ENCODE measurements around the gene LLGL1. TPM values are rescaled to one million over a fixed set of nuclear protein-coding genes. Genes with fewer than 3 reads are reported as not detected.
"Not testable (repeated sequence)": the region's sequence is repeated elsewhere in the genome, so short reads cannot be mapped to it uniquely, and the experiment has no call there.

Gene LLGL1
- total RNA-seq, 1 donor from 2014 or later, result 7.9 TPM

DNA sequence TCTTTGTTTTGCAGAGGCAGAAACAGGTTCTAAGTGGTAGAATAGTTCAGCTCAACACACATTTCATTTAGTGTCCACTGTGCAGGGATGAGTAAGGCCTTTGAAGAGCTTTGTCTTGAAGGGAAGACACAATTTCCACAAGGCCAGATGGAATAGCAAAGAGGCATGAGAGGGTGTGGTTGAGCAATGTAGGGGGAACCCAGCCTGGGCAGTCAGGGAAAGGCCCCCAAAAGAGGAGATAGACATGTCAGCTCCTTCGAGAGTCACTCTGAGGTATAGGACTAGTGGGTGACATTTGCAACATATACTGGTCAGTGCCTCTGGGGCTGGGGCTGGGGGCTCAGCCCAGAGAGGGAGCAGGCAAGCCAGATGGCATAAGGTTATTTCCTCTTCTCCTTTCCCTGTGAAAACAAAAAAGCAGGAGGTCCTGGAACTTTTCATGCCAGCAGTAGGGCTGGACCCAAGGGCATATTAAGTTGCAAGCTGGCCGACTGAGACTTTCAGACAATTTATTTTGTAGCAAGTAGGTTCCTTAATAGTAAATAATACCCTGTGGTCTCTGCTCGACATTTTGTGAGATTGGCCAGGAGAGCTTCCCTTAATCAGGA, 34.7 kb upstream of the LLGL1 start:
- ATAC-seq (ENCODE audit: poor library complexity), result no peak
- intact Hi-C loops (cut with DNase I), result loop anchor here (10.0 kb wide), 1 partner anchor 46 kb away; no protein-coding TSS in a partner anchor

DNA sequence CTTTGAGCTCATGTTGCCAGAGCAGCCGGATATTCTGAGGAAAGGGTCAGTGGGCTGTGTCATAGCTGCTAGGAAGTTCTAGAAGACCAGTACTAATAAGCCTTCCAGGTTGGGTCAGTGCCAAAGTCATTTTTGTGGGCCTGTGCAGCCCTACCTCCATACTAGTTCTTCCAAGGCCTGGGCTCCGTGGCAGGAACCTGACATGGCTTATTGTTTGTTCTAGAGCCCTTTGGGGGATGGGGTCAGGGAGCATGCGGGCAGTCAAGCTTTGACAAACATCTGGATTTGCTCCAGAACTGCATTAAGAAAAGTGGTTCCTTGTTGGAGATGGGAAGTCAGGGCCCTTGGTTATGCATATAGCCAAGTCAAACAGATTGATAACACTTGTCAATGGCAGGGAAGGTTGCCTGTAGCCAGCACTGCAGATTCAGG, 34.2 kb upstream of the LLGL1 start:
- peak; percentile 11 for ATAC-seq (ENCODE audit: poor library complexity)
- peak; percentile 51 for DNase-seq
- intact Hi-C loops (cut with DNase I), result loop anchor here (10.0 kb wide), 1 partner anchor 46 kb away; no protein-coding TSS in a partner anchor

More for the DNA sequence above, 34.7 kb upstream of the LLGL1 start:
- DNase-seq, result no peak

DNA sequence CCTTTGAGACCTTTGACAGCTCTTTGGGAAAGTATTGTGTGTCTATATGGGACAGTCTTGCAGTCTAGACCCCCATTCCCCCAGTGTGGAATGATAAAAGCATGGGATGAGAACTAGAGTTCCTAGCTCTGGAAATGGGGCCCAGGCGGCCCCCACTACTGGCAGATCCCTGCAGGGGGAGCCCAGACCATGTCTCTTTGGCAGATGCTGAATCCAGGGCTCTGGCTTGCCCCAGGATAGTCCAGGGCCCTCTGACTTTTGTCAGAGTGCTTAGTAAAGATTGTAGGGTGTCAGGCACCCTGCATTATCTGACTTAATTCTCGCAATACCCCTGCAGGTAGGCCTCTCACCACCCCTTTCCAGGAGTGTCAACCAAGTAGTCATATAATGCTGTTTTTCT, 33.5 kb upstream of the LLGL1 start:
- no peak for DNase-seq
- intact Hi-C loops (cut with DNase I), result loop anchor here (10.0 kb wide), 1 partner anchor 47 kb away; no protein-coding TSS in a partner anchor
- ATAC-seq (ENCODE audit: poor library complexity), result no peak

DNA sequence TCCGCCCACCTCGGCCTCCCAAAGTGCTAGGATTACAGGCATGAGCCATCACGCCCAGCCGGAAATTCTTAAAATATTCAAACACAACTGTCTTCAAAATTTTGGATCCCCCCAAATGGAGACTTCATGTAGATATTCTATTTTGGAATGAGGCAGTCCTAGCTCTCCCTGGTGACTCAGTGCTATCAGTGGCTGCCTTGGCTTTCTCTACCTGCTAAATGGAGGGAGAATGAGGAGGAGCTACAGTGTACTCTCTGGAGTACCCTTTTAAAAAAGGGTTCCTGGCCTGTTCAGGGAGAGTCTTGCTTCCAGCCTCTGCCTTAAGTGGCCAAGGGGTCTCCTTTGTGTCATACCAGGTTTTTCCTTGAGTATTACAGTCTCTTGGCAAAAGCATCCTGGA, 31.0 kb upstream of the LLGL1 start:
- intact Hi-C loops (cut with DNase I), result loop anchor here (10.0 kb wide), 1 partner anchor 50 kb away; no protein-coding TSS in a partner anchor
- ATAC-seq (ENCODE audit: poor library complexity) (no peak), DNase-seq (no peak)

DNA sequence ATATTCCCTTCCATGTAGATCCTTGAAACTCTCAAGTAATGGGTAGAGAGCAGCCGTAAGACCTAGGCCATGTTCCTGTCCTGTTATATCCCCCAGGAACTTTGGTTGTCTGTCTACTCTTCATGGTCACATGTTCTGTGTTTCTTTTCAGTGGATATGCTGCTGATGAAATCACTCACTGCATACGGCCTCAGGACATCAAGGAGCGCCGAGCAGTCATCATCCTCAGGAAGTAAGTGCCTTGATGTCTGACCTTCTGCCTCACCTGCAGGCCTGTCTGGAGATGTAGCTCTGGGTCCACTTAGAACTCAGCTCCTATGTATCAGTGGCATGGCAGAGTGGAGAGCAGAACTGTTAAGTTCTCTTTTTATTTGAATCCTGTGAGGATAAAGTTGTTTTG, 30.6 kb upstream of the LLGL1 start:
- DNase-seq, result no peak
- intact Hi-C loops (cut with DNase I), result loop anchor here (10.0 kb wide), 1 partner anchor 50 kb away; no protein-coding TSS in a partner anchor
- no peak for ATAC-seq (ENCODE audit: poor library complexity)

DNA sequence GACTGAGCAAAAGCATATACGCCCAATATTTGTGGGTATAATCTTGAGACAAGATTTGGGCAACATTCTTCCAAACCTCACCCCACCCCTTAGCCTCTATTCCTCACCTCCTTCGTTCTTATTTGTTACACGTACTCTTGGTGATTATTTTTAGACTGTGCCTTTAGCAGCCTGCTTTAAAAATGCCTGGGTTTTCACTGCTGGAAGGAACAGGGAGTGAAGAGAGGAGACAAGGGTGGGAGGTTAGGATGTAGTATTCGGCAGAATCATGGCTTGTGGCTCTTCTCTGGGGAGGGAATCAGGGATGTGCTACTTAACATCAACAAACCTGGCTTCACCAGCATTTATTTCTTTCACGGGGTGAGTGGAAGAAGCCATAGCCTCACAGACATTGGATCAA, 30.2 kb upstream of the LLGL1 start:
- DNase-seq (no peak), ATAC-seq (ENCODE audit: poor library complexity) (no peak)
- intact Hi-C loops (cut with DNase I), result loop anchor here (10.0 kb wide), 1 partner anchor 50 kb away; no protein-coding TSS in a partner anchor

DNA sequence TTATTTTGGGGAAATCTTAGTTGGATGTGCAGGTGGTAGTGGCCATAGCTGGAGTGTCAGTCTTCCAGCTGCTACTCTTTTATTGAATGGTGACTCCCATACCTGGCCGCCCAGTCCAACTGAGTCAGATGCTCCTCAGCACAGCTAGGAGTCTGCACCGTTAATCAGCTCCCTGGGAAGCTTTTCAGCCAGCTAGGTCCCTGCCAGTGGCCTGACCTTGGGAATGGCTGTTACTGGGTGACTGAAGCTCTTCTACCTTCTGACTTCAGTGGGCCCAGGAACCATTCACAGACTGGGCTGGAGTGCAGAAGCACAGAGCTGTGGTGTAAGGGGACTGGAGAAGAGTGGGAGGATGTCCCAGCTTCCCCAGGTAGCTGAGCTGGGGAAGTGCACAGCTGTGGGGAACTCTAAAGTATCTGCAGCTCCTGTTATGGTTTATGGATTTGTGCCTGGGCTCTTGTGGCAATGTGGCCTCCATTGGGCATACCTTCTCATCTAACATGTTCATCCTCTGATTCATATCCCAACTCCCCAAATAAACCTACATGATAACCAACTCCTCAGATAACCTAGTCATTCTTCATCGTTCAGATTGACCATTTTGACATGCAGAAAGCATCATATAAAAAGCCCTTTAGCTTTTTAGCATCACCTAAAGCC, 27.8 kb upstream of the LLGL1 start:
- no peak for ATAC-seq (ENCODE audit: poor library complexity)
- no peak for DNase-seq
- intact Hi-C loops (cut with DNase I), result loop anchor here (10.0 kb wide), 1 partner anchor 53 kb away; no protein-coding TSS in a partner anchor

DNA sequence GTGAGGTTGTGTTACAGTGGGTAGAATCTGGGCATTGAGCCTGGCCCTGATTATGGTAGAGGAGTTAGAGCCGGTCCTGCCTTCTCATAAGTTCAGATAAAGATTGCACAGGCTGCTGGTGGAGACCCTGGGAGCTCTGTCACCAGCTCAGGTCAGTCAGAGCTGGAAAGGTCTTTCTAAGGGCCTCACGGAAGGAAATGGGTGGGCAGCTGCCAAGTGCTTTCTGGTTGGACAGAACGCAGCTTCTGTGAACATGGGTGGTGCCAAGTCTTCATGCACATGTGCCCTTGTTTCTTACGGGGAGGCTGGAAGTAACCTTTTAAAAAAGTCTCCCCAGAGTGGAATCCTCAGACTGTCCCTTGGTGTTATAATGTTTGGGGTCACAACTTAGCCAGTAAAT, 26.9 kb upstream of the LLGL1 start:
- intact Hi-C loops (cut with DNase I), result loop anchor here (10.0 kb wide), 1 partner anchor 54 kb away; no protein-coding TSS in a partner anchor
- DNase-seq (peak; percentile 48), ATAC-seq (ENCODE audit: poor library complexity) (peak; percentile 36)

DNA sequence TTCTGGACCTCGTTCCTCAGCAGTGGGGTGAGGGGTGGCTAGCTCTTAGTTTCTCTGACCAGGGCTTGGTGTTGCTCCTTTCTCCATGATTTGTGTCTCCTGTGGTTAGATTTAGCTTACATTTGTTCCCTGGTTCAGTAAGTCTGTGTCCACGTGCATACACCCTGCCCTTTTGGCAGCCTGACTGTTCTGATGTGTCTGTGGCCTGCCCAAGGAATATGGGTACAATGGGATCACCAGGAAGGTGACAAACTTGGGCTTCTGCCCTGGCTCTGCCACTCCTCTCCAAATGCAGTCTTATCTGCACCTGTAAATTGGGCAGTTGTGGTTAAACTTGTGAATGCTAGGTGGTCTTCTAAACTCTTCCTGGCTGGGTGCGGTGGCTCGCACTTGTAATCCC, 24.3 kb upstream of the LLGL1 start:
- intact Hi-C loops (cut with DNase I), result no loop called here
- DNase-seq (no peak), ATAC-seq (ENCODE audit: poor library complexity) (peak; percentile 47)

DNA sequence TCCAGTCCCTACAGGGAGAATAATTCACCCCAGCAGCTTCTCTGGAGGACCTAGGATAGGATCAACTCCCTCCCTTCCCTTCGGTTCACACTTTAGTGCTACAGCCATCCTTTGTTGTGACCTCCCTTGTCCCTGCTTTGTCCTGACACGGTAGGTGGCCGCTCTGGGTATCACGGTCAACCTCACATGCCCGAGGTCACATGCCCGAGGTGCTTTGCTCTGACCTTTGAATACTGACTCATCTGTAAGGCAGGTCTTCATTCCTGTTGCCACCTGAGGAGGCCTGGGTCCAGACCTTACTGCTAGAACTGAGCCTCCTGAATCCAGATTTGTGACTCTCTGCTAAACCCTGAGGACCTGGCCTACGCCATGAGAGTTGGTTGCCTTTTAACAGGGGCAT, 22.1 kb upstream of the LLGL1 start:
- DNase-seq (no peak), ATAC-seq (ENCODE audit: poor library complexity) (no peak)

DNA sequence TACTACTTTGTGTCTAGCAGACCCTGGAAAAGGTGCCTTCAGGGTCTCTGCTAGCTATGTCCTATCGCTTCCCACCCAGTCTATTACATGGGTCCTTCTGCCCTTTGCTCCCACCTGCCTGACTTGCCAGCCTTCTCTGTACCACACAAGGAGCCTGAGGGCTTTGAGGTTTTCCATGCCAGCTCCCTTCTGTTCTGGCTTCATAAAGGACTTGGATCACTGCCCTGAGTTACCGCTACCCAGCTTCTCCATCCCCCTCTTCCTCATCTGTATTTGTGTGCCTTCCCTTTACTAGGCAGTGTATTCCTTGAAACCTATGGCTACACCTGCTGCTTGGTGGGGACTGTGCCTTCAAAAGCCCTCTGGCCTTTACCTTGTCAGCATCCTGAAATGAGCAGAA, 19.6 kb upstream of the LLGL1 start:
- intact Hi-C loops (cut with DNase I), result no loop called here
- DNase-seq (no peak), ATAC-seq (ENCODE audit: poor library complexity) (peak; percentile 15)

More for the DNA sequence above, 22.1 kb upstream of the LLGL1 start:
- intact Hi-C loops (cut with DNase I), result no loop called here

DNA sequence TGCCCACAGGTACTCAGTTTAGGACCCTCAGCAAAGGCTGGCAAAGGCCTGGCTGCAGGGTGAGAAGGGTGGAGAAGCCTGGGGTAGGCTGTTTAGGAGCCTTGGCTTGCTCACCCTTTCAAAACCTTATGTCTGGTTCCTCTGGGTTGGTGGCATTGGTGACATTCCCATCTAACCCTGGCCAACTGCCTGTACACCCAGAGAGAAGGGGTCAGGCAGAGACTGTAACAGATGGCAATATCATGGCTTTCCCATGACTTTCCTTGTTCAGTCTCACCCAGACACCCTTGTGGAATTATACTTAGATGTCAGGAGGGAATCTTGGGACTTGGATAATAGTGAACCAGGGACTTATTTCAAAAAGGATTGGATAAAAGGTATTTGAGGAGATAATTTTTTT, 18.5 kb upstream of the LLGL1 start:
- no peak for ATAC-seq (ENCODE audit: poor library complexity)
- DNase-seq, result no peak
- intact Hi-C loops (cut with DNase I), result no loop called here

DNA sequence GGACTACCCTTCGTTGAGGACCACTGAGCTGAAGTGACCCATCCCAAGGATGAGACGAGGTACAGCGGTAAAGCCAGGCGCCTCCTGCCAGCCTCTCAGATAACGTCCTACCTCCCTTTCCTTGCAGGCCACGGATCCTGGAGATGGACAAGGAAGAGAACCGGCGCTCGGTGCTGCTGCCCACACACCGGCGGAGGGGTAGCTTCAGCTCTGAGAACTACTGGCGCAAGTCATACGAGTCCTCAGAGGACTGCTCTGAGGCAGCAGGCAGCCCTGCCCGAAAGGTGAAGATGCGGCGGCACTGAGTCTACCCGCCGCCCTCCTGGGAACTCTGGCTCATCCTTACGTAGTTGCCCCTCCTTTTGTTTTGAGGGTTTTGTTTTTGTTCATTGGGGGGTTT, 17.3 kb upstream of the LLGL1 start:
- intact Hi-C loops (cut with DNase I), result no loop called here
- ATAC-seq (ENCODE audit: poor library complexity), result no peak
- DNase-seq, result no peak

DNA sequence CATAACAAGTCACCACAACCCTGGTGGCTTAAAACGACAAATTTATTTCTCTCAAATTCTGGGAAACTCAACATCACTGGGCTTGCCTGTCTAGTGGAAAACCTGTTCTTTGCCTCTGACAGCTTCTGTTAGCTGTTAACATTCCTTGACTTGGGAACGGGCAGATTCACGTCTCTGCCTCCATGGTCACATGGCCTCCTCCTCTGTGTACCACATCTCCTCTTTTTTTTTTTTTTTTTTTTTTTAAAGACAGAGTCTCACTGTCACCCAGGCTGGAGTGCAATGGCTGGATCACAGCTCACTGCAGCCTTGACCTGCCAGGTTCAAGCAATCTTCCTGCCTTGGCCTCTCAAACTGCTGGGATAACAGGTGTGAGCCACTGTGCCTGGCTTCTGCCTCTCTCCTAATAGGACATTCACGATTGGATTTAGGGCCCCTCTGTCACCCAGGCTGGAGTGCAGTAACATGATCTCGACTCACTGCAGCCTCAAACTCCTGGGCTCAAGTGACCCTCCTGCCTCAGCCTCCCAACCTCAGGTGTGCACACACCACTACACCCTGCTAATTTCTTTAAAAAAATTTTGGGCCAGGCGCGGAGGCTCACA, 11.7 kb upstream of the LLGL1 start:
- intact Hi-C loops (cut with DNase I), result no loop called here
- no peak for ATAC-seq (ENCODE audit: poor library complexity)
- DNase-seq, result no peak

DNA sequence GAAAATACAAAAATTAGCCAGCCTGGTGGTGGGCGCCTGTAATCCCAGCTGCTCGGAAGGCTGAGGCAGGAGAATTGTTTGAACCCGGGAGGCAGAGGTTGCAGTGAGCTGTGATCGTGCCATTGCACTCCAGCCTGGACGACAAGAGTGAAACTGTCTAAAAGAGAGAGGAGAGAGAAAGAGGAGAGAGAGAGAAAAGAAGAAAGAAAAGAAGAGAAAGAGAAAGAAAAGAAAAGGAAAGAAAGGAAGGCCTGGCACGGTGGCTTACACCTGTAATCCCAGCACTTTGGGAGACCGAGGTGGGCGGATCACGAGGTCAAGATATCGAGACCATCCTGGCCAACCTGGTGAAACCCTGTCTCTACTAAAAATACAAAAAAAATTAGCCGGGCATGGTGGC, 8.5 kb upstream of the LLGL1 start:
- not testable (repeated sequence) for DNase-seq; ATAC-seq (ENCODE audit: poor library complexity)
- intact Hi-C loops (cut with DNase I), result loop anchor here (5.0 kb wide), 1 partner anchor 75 kb away; no protein-coding TSS in a partner anchor

DNA sequence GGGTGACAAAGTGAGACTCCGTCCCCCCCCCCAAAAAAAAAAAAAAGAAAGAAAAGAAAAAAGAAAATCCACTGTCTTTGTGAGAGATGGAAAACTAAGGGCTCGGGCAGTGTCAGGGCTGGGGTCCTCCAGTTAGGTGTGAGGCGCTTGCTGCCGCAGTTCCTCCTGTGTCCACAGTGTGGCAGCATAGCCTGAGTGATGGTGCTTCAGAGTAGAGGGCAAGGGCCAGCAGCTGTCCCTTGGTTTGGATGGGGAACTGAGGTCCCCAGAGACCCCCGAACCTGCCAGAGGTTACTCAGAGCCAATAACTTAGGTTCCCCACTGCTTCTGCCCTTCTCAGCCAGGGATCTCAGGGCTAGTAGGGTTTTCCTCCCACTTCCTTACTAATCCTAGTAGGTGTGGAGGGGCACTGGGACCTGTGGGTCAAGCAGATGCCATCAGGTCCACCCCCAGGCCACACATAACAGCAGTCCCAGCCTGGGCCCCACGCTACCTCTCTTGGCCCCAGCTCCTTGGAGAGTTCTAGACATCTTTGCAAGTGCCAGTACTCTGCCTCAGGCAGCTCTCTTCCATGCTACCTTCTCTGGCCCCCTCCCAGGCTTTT, 7.9 kb upstream of the LLGL1 start:
- peak; percentile 87 for DNase-seq
- intact Hi-C loops (cut with DNase I), result loop anchor here (5.0 kb wide), 1 partner anchor 75 kb away; no protein-coding TSS in a partner anchor
- peak; percentile 92 for ATAC-seq (ENCODE audit: poor library complexity)

DNA sequence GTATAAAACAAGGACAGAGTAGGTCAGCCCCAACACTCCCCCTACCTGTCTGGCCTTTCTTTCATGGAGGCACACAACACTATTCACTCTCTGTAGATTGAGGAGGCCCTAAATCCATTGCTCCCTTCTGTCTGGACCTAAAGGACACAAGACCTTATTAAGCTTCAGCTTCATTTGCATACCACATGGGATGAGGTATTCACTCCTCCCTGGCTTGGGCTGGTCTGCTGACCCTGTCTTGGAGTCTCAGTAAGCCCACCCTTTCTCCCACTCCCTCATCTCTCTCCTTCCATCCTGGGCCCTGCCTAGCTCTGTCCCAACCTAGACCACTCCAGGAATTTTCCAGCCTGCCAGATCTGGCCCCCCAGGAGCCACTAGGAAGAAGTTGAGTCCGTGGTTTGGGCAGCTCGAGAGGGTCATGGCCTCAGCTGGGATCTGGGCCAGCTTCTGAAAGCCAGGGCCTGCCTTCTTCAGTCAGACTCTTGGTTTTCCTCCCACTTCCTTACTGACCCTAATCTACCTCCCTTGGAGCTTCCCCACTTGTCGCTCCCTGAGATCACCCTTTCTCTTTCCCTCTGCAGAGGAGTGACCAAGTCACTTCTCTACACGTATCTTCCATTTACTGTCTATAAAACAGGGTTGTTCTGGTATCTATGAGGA, 6.5 kb upstream of the LLGL1 start:
- intact Hi-C loops (cut with DNase I), result loop anchor here (5.0 kb wide), 1 partner anchor 77 kb away; no protein-coding TSS in a partner anchor

DNA sequence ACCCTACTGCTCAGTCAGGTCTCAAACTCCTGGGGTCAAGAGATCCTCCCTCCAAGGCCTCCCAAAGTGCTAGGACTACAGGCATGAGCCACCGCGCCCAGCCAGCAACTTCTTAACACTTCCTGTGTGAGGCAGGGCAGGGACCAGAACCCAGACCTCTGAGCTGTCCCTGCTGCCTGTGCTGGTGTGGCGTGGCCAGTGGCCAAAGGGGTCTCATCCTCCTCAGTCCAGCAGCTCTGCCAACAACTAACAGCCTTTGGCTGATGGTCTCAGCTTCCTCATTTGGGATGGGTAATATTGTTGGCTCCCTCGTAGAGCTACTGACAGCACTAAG, 1.4 kb upstream of the LLGL1 start:
- DNase-seq, result no peak
- ATAC-seq (ENCODE audit: poor library complexity), result no peak
- intact Hi-C loops (cut with DNase I), result no loop called here

More for the DNA sequence above, 6.5 kb upstream of the LLGL1 start:
- DNase-seq (peak; percentile 69), ATAC-seq (ENCODE audit: poor library complexity) (peak; percentile 60)
